CD4-positive, alpha-beta T cell treated with Interleukin-6 at 100 ng/mL for 8 hours (primary cell): Measurements from ENCODE around the gene OR2S2.

Source experiments
- DNase-seq: peaks from one replicate; pipeline ENCODE4 v3.0.0-alpha.2; 2020; ENCODE audit warnings: mixed read lengths, low spot score

Gene OR2S2

DNA sequence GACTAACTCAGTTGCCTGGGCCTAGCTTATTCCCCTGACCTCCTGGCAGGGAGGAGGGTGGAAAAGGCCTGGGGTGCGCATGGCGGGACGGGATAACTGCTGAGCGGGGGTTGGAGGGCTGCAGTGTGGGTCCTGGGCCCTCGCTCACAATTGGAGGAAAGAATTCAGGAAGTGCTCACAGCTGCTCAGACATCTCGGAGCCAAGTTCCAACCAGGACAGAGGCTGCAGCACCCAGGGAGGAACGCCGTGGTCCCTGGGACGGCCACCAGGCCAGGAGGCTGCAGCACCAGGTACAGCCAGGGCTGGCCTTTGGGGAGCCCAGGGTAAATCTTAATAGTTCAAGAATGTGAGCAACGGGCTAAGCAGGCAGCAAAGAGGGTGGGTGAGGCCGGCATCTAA, 48.7 kb downstream of the OR2S2 start, which contains the start of gene SPAAR:
Gene SPAAR, plus strand, starts transcription at position 217 of the 400 bp plus-strand sequence. CDS start 974 bp downstream, outside the sequence.
- no peak for DNase-seq

DNA sequence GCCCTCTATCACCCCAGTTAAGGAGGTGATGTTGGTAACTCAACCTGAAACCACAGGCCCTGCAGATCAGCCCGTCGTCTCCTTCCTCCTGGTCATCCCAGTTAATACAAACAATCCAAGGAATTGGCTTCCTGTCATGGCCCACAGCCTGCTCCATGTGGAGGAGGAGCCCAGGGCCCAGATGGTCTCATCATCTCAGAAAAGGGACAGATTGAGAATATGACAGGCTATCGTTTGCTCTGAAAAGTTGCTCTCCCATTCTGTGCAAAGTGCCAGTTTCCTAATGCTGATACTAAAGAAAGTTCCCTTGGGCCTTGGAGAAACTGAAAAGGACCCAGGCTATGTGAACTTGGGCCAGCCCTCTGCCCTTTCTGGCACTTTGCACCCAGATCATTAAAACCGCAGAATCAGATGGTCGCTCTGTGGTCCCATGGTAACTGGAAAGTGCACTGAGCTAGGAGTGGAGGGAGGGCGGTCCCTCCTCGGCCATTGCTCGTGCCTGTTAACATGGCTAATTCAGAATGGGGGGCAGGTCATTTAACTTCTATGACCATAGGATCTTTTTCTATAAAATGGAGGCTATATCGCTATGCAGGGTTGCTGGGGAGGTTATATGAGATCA, 49.3 kb downstream of the OR2S2 start:
- DNase-seq, result no peak

DNA sequence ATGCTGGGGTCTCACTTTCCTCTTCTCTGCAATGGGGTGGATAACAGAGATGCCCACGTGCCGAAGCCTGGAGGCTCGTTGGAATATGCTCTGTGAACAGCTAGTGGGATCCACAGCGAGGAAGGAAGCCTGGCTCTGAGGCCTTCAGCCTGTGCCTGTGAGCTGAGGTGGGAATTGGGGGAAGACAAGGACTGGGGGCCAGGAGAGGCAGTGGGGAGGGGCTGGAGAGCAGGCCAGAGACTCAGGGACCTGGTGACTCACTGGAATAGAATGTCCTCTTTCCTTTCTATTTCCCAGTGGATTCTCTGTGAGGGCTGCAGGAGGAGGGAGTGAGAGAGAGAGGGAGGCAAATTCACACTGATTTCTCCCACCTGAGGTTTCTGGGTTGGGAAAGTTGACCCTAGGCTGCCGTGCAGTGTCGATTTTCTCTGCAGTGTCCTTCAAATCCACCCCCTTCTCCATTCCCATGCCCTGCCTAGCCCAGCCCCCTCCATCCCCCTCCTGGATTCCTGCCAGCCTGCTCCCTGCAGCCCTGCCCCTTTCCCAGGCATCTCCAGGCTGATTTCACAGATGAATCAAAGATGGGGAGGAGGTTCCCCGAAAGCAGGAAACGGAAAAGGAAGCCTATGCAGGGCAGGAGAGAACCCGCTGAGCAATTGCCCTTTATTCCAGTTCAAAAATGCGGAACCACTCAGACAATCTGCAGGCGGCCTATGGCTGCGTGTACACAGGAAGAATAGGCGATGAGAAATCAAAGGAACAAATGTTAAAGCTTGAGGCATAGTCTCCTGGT, 50.0 kb downstream of the OR2S2 start:
- DNase-seq, result peak; percentile 15
